A549 (cell line): ENCODE data around the gene AUTS2. TPM values are rescaled to one million over a fixed set of nuclear protein-coding genes. Genes with fewer than 3 reads are reported as not detected.

Experiments used
- ATAC-seq, 2 experiments: fragments of 200-7000 bp in 1 of 2; fragments of >200 bp in 1 of 2; cut with Nextera tagmentation in 1 of 2; cut with Tn5 transposase in 1 of 2; 3 replicates each; pipeline versions ENCODE4 v1.8.0 to v1.9.1; 2018 to 2020; ENCODE audit warnings: mild to moderate bottlenecking in 1 of 2, moderate library complexity in 1 of 2
- CTCF ChIA-PET: fragments of 300-600 bp; sonication (Branson Sonifier 250); formaldehyde crosslinking; extraction: SDS; loops from one replicate; lab custom pipeline; 2021; ENCODE audit warnings: antibody characterized with exemption, inconsistent platforms; lab: Yijun Ruan, JAX
- POLR2A ChIA-PET: fragments of 350-600 bp; formaldehyde crosslinking; extraction: SDS; loops from one replicate; lab custom pipeline; 2021; ENCODE audit warnings: antibody characterized with exemption, inconsistent platforms; lab: Yijun Ruan, JAX
- DNase-seq, 2 experiments: peaks; one replicate each; pipeline versions ENCODE4 v3.0.0 to v3.0.0-alpha.2; 2011 to 2016; ENCODE audit warnings: low read depth in 1 of 2, low spot score in 1 of 2
- FAIRE-seq: peaks from 2 replicates; lab custom pipeline; 2011; peaks lifted over from hg19 to GRCh38; lab: Jason Lieb, UNC
- H3K27ac ChIP-seq, 2 experiments: fragments of >200 bp; sonication (Bioruptor Twin); formaldehyde crosslinking; 3 replicates each; pipeline ENCODE4 v1.5.1; 2016 to 2017
- H3K4me1 ChIP-seq: fragments of >200 bp; sonication (Bioruptor Twin); formaldehyde crosslinking; 3 replicates; pipeline ENCODE4 v1.6.1; 2016
- H3K4me2 ChIP-seq: fragments of >200 bp; sonication (Bioruptor Twin); formaldehyde crosslinking; 3 replicates; pipeline ENCODE4 v1.6.1; 2016
- H3K4me3 ChIP-seq: fragments of >200 bp; sonication (Bioruptor Twin); formaldehyde crosslinking; 3 replicates; pipeline ENCODE4 v1.5.1; 2016
- H3K9me3 ChIP-seq: fragments of >200 bp; sonication (Bioruptor Twin); formaldehyde crosslinking; 3 replicates; pipeline ENCODE4 v1.6.1; 2016
- ATOH8 ChIP-seq: fragments of 250-450 bp; sonication (Bioruptor Pico); IDR thresholded peaks from 2 replicates; pipeline ENCODE4 v1.5.0; 2020; ENCODE audit warnings: low read depth, mild to moderate bottlenecking, moderate library complexity
- CBX8 ChIP-seq: fragments of 200-600 bp; sonication (generic); IDR thresholded peaks from 2 replicates; pipeline ENCODE4 v1.6.1; 2016
- CEBPB ChIP-seq, 2 experiments: fragments of >200 bp in 1 of 2; sonication (Bioruptor Twin) in 1 of 2; formaldehyde crosslinking in 1 of 2; IDR thresholded peaks; 2 replicates each; pipeline ENCODE4 v1.6.1; 2012 to 2016
- CHD2 ChIP-seq: fragments of 150-350 bp; IDR thresholded peaks from 2 replicates; pipeline ENCODE4 v1.6.1; 2014; ENCODE audit warnings: low read length; ENCODE audit not compliant: partially characterized antibody
- EHMT2 ChIP-seq: fragments of 200-600 bp; sonication (generic); IDR thresholded peaks from 2 replicates; pipeline ENCODE4 v1.6.1; 2016; ENCODE audit warnings: antibody characterized with exemption, low read depth, mild to moderate bottlenecking, moderate library complexity
- EP300 ChIP-seq, 2 experiments: fragments of >200 bp; sonication (Bioruptor Twin); formaldehyde crosslinking; IDR thresholded peaks; 2 replicates in 1 of 2; 3 replicates in 1 of 2; pipeline ENCODE4 v1.6.1; 2016 to 2017
- ESRRA ChIP-seq: fragments of 150-350 bp; IDR thresholded peaks from 2 replicates; pipeline ENCODE4 v1.6.1; 2014; ENCODE audit warnings: mild to moderate bottlenecking, low read length, borderline replicate concordance
- GATA3 ChIP-seq: IDR thresholded peaks from 2 replicates; pipeline ENCODE4 v1.6.1; 2012; ENCODE audit warnings: borderline replicate concordance
- HDAC2 ChIP-seq: fragments of 200-600 bp; sonication (generic); IDR thresholded peaks from 2 replicates; pipeline ENCODE4 v1.6.1; 2016
- HES2 ChIP-seq: fragments of >200 bp; sonication (Bioruptor Twin); formaldehyde crosslinking; IDR thresholded peaks from 2 replicates; pipeline ENCODE4 v1.6.1; 2016
- HOXB5 ChIP-seq: fragments of 250-450 bp; sonication (Bioruptor Pico); IDR thresholded peaks from 2 replicates; pipeline ENCODE4 v1.5.0; 2020; ENCODE audit warnings: mild to moderate bottlenecking, moderate library complexity
- KDM1A ChIP-seq: fragments of 200-600 bp; sonication (generic); IDR thresholded peaks from 2 replicates; pipeline ENCODE4 v1.6.1; 2016; ENCODE audit warnings: low read depth, mild to moderate bottlenecking
- KDM5A ChIP-seq: fragments of 200-600 bp; sonication (generic); IDR thresholded peaks from 2 replicates; pipeline ENCODE4 v1.6.1; 2016; ENCODE audit warnings: antibody characterized with exemption, mild to moderate bottlenecking
- NPAS2 ChIP-seq: fragments of 250-450 bp; sonication (Bioruptor Pico); IDR thresholded peaks from 2 replicates; pipeline ENCODE4 v1.8.0; 2022; ENCODE audit warnings: mild to moderate bottlenecking, moderate library complexity, borderline replicate concordance
- NR3C1 ChIP-seq: fragments of >200 bp; sonication (Bioruptor Twin); formaldehyde crosslinking; IDR thresholded peaks from 3 replicates; pipeline ENCODE4 v1.6.1; 2017
- PHF8 ChIP-seq: fragments of 200-600 bp; sonication (generic); IDR thresholded peaks from 2 replicates; pipeline ENCODE4 v1.6.1; 2016; ENCODE audit warnings: low read depth, mild to moderate bottlenecking, antibody characterized with exemption, moderate library complexity, borderline replicate concordance
- POLR2A ChIP-seq: IDR thresholded peaks from 2 replicates; pipeline ENCODE4 v1.6.1; 2012; ENCODE audit warnings: mild to moderate bottlenecking, low read length
- POLR2AphosphoS2 ChIP-seq: conservative IDR thresholded peaks from 2 replicates; pipeline ENCODE4 v1.6.1; 2012; ENCODE audit warnings: low read length, improper control_type of control experiment, inconsistent platforms
- RCOR1 ChIP-seq: fragments of 150-350 bp; IDR thresholded peaks from 2 replicates; pipeline ENCODE4 v1.6.1; 2014; ENCODE audit warnings: antibody characterized with exemption, low read length, low read depth
- REST ChIP-seq: fragments of 200-600 bp; sonication (generic); IDR thresholded peaks from 2 replicates; pipeline ENCODE4 v1.6.1; 2016; ENCODE audit warnings: antibody characterized with exemption, mild to moderate bottlenecking, moderate library complexity
- RFX5 ChIP-seq: fragments of 450-650 bp; IDR thresholded peaks from 2 replicates; pipeline ENCODE4 v1.7.1; 2014; ENCODE audit warnings: antibody characterized with exemption, mild to moderate bottlenecking, moderate library complexity
- SREBF2 ChIP-seq: fragments of 450-650 bp; IDR thresholded peaks from 2 replicates; pipeline ENCODE4 v1.6.1; 2014; ENCODE audit warnings: mild to moderate bottlenecking, moderate library complexity
- TFCP2L1 ChIP-seq: fragments of 250-450 bp; sonication (Bioruptor Pico); IDR thresholded peaks from 2 replicates; pipeline ENCODE4 v1.5.0; 2021; ENCODE audit warnings: mild to moderate bottlenecking
- TP53 ChIP-seq: fragments of 250-450 bp; sonication (Bioruptor Pico); IDR thresholded peaks from 2 replicates; pipeline ENCODE4 v1.5.0; 2021; ENCODE audit warnings: mild to moderate bottlenecking, moderate library complexity
- ZNF302 ChIP-seq: fragments of 250-450 bp; sonication (Bioruptor Pico); IDR thresholded peaks from 2 replicates; pipeline ENCODE4 v1.9.0; 2021; ENCODE audit warnings: inconsistent platforms, mild to moderate bottlenecking, moderate library complexity
- ZSCAN20 ChIP-seq: fragments of 250-450 bp; sonication (Bioruptor Pico); IDR thresholded peaks from 2 replicates; pipeline ENCODE4 v1.8.0; 2022; ENCODE audit warnings: mild to moderate bottlenecking, moderate library complexity
- WGBS: methylation state at CpG from one replicate; pipeline ENCODE4 v1.1.6; 2017; ENCODE audit errors: missing lambda C conversion rate; 5-methylcytosine and 5-hydroxymethylcytosine counted together
- polyA plus RNA-seq, 4 experiments: library from polyadenylated mRNA; depleted of rRNA in 3 of 4; stranded (reverse); fragments of >200 nt; fragmentation: RNase III in 1 of 4; extraction: RNeasy Plus Mini Kit Qiagen cat#74134 plus additional on column Dnase treatment in 1 of 4; gene quantifications; 2 replicates in 3 of 4; 3 replicates in 1 of 4; pipeline ENCODE4 v1.2.3, GENCODE V29; 2011 to 2017
- TF ChIP-seq, protein P1 (sequence below): IDR thresholded peaks from 2 replicates; pipeline ENCODE4 v1.6.1; 2012; ENCODE audit warnings: low read depth, borderline replicate concordance

The AUTS2 gene
- polyA plus RNA-seq, 2 of the 4 experiments (the other 2 are of a cell fraction), result 1.6 to 3.6 TPM

DNA sequence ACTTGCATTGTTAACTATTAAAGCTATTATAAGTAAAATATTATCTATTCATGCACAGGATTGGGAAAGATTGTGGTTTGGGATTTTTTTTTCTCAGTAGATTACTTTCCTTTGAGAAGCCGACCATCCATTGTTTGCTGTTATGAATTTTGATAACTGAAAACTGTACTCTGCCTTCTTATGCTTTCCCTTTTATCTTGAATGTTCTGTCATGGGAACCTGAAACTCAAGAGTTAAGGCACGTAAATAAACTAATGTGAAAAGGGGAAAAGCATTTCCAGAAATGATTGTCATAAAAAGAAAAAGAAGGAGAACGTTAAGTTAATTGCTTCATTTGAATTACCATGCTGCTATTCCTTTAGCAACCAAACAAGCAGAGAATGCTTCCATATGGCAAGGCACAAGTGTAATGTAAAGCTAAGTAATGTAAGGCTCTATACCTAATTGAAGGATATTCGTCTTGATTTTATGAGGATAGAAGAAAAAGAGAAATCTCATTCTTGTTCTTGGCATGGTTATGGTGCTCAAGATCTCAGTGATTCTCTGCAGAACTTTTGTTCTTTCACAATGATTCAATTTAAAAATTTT, 370.8 kb downstream of the AUTS2 start:
- POLR2A ChIA-PET, result no interaction called here
- H3K27ac ChIP-seq, result no peak overlapping the region
- TF ChIP-seq ZSCAN20 (CRISPR knock-in tag) (no peak), KDM1A (no peak), HES2 (no peak), EP300 (IDR thresholded peaks at IDR 0.05) (no peak), PHF8 (no peak), HOXB5 (CRISPR knock-in tag) (no peak)
- TF ChIP-seq, all 56 proteins: peak for 0
- H3K9me3 ChIP-seq, result no peaks in the 10 kb centered on the region
- WGBS, result 13% methylated on average over 4 of the region's 4 CpGs
- ATAC-seq (no peak), DNase-seq (no peak), FAIRE-seq (no peak)
- CTCF ChIA-PET, result interaction anchor here (0.6 kb wide), 1 partner anchor 307 kb away, joined by 3 read pairs; no protein-coding TSS in a partner anchor
- no peaks in the 10 kb centered on the region for H3K4me1 ChIP-seq
- no peak overlapping the region for H3K4me2 ChIP-seq
- no peak overlapping the region for H3K4me3 ChIP-seq

- Histone ChIP-seq H3K9me3 (peaks cover 11% of the 10 kb centered on the region; the same call in 2 of the 3 replicates), H3K4me2 (no peak overlapping the region), H3K4me3 (no peak overlapping the region), H3K27ac (no peak overlapping the region), H3K4me1 (no peaks in the 10 kb centered on the region)
- FAIRE-seq (no peak), ATAC-seq (no peak), DNase-seq (no peak)
- 15% methylated on average over 4 of the region's 4 CpGs for WGBS
- ChIA-PET POLR2A (no interaction called here), CTCF (no interaction called here)
- no peak for TF ChIP-seq HDAC2
- no peak for TF ChIP-seq HOXB5 (CRISPR knock-in tag)
- no peak for TF ChIP-seq CBX8
- TF ChIP-seq KDM1A, result no peak
- no peak for TF ChIP-seq RCOR1
- TF ChIP-seq CEBPB (IDR thresholded peaks at IDR 0.05), result no peak
- TF ChIP-seq, protein P1, sequence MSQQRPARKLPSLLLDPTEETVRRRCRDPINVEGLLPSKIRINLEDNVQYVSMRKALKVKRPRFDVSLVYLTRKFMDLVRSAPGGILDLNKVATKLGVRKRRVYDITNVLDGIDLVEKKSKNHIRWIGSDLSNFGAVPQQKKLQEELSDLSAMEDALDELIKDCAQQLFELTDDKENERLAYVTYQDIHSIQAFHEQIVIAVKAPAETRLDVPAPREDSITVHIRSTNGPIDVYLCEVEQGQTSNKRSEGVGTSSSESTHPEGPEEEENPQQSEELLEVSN, result no peak
- TF ChIP-seq ESRRA, result no peak
- TF ChIP-seq GATA3, result no peak
- no peak for TF ChIP-seq POLR2A
- TF ChIP-seq CHD2, result no peak
- TF ChIP-seq, all 56 proteins: peak for 0
Measured at GRCh38 chr7:69981646-69982045, 383.4 kb downstream of the AUTS2 start.

DNA sequence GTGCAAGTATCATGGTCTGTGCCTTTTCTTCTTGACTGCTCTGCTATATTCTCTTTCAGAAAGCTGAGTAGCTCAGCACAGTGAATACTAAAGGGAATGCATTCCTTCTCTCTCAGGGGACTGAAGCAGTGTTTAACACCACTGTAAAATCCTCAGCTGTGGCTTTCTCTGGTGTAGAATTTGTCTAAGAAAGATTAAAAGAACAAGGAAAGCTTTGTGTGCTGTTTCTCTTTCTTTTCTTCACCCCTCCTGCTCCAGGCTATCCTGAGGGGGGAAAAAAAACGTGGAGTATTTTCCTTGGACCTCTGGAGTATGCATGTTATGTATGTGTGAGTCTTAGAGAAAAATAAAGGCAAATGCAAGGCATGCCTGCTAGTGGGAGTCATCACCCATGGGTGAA, 383.9 kb downstream of the AUTS2 start:
- FAIRE-seq, result no peak
- 0% methylated on average over 1 of the region's 1 CpG for WGBS

GRCh38 chr7:69989551-69989950, 391.3 kb downstream of the AUTS2 start:
- CTCF ChIA-PET, result no interaction called here
- FAIRE-seq, result no peak
- 30% methylated on average over 5 of the region's 5 CpGs for WGBS
- TF ChIP-seq TFCP2L1 (CRISPR knock-in tag) (no peak), ESRRA (no peak), ZNF302 (CRISPR knock-in tag) (no peak), SREBF2 (no peak), POLR2AphosphoS2 (no peak), CHD2 (no peak), NR3C1 (no peak), TP53 (CRISPR knock-in tag) (no peak), NPAS2 (CRISPR knock-in tag) (no peak), KDM1A (no peak), KDM5A (no peak), ATOH8 (CRISPR knock-in tag) (no peak), EHMT2 (no peak), EP300 (IDR thresholded peaks at IDR 0.05) (no peak), POLR2A (no peak), REST (no peak), RFX5 (no peak)

More for the DNA sequence above, 383.9 kb downstream of the AUTS2 start:
- CTCF ChIA-PET, result no interaction called here
- ATAC-seq (no peak), DNase-seq (no peak)
- no peak overlapping the region for H3K27ac ChIP-seq
- H3K4me2 ChIP-seq, result no peak overlapping the region
- H3K4me1 ChIP-seq, result no peaks in the 10 kb centered on the region
- no peak for TF ChIP-seq HOXB5 (CRISPR knock-in tag)
- POLR2A ChIA-PET, result no interaction called here
- no peak overlapping the region for H3K4me3 ChIP-seq
- H3K9me3 ChIP-seq, result peaks cover 6% of the 10 kb centered on the region; the same call in 2 of the 3 replicates

More at GRCh38 chr7:69989551-69989950, 391.3 kb downstream of the AUTS2 start:
- ATAC-seq, result no peak
- Histone ChIP-seq H3K4me2 (no peak overlapping the region), H3K27ac (no peak overlapping the region), H3K4me1 (no peaks in the 10 kb centered on the region), H3K9me3 (no peaks in the 10 kb centered on the region), H3K4me3 (no peak overlapping the region)
- POLR2A ChIA-PET, result no interaction called here
- DNase-seq, result no peak
